HepG2 (cell line): ENCODE results near the gene CST4. TPM values are rescaled to one million over a fixed set of nuclear protein-coding genes. Genes with fewer than 3 reads are reported as not detected.

Experiments used
- ATAC-seq: fragments of 200-7000 bp; cut with Tn5 transposase; 3 replicates; pipeline ENCODE4 v1.9.1; 2020; ENCODE audit warnings: mild to moderate bottlenecking, moderate library complexity
- BruUV-seq: library from RNA; stranded (reverse); fragments of 400-500 nt; replicated peaks from 2 replicates; lab custom pipeline; 2021; lab: Mats Ljungman, UMichigan
- CTCF ChIA-PET: fragments of 300-600 bp; formaldehyde crosslinking; extraction: SDS; loops from one replicate; lab custom pipeline; 2021; ENCODE audit warnings: low total read pairs, inconsistent platforms, low intra/inter-chr PET ratio; lab: Yijun Ruan, JAX
- POLR2A ChIA-PET: fragments of 350-600 bp; sonication (Branson Sonifier 250); formaldehyde crosslinking; loops from one replicate; lab custom pipeline; 2020; ENCODE audit warnings: antibody characterized with exemption, inconsistent platforms; lab: Yijun Ruan, JAX
- DNase-seq: peaks from one replicate; pipeline ENCODE4 v3.0.0-alpha.2; 2015; ENCODE audit warnings: low spot score
- FAIRE-seq: peaks from 3 replicates; lab custom pipeline; 2011; peaks lifted over from hg19 to GRCh38; lab: Jason Lieb, UNC
- H2AFZ ChIP-seq: one replicate; pipeline ENCODE4 v1.6.1; 2011; ENCODE audit warnings: low read length, inconsistent platforms
- H3K27ac ChIP-seq: fragments of 300-600 bp; 3 replicates; pipeline ENCODE4 v1.8.0; 2011; ENCODE audit warnings: mixed run types, mild to moderate bottlenecking, mixed read lengths, low read length, inconsistent platforms; ENCODE audit not compliant: insufficient read depth; ENCODE audit errors: extremely low read length
- H3K27me3 ChIP-seq, 2 experiments: fragments of 200-600 bp in 1 of 2; 2 replicates in 1 of 2; 3 replicates in 1 of 2; pipeline versions ENCODE4 v1.6.0 to v1.8.0; 2011; ENCODE audit warnings: low read length in 2 of 2, mild to moderate bottlenecking in 2 of 2, moderate library complexity in 2 of 2, inconsistent platforms in 1 of 2; ENCODE audit not compliant: insufficient read depth in 2 of 2, control insufficient read depth in 1 of 2
- H3K36me3 ChIP-seq, 2 experiments: fragments of 200-600 bp in 1 of 2; replicated peaks in 1 of 2; 2 replicates in 1 of 2; 3 replicates in 1 of 2; pipeline versions ENCODE4 v1.5.1 to v1.8.0; 2011; ENCODE audit warnings: low read length in 2 of 2, inconsistent platforms in 1 of 2; ENCODE audit not compliant: insufficient read depth in 2 of 2, control insufficient read depth in 1 of 2
- H3K4me1 ChIP-seq: 2 replicates; pipeline ENCODE4 v1.5.1; 2012; ENCODE audit warnings: low read length, inconsistent platforms; ENCODE audit not compliant: insufficient read depth
- H3K4me2 ChIP-seq: 2 replicates; pipeline ENCODE4 v1.6.0; 2011; ENCODE audit warnings: low read depth, low read length, inconsistent platforms
- H3K4me3 ChIP-seq, 3 experiments: fragments of 200-600 bp in 1 of 3; sonication (generic), shearing (Covaris generic) in 1 of 3; replicated peaks in 1 of 3; 2 replicates each; pipeline ENCODE4 v1.5.1; 2011 to 2016; ENCODE audit warnings: low read length in 3 of 3, inconsistent platforms in 2 of 3, low read depth in 2 of 3, mild to moderate bottlenecking in 2 of 3, control low read depth in 1 of 3, mixed read lengths in 1 of 3; ENCODE audit not compliant: insufficient read depth in 1 of 3
- H3K79me2 ChIP-seq: one replicate; pipeline ENCODE4 v1.6.1; 2011; ENCODE audit warnings: low read length, inconsistent platforms; ENCODE audit not compliant: insufficient read depth
- H3K9ac ChIP-seq: 2 replicates; pipeline ENCODE4 v1.6.0; 2011; ENCODE audit warnings: mild to moderate bottlenecking, low read depth, low read length, inconsistent platforms; ENCODE audit not compliant: insufficient read depth
- H3K9me3 ChIP-seq: 2 replicates; pipeline ENCODE4 v1.5.1; 2012; ENCODE audit warnings: mild to moderate bottlenecking, low read length
- H4K20me1 ChIP-seq: 2 replicates; pipeline ENCODE4 v1.6.0; 2011; ENCODE audit warnings: inconsistent platforms, mild to moderate bottlenecking, low read length, moderate library complexity; ENCODE audit not compliant: insufficient read depth
- ASH2L ChIP-seq: fragments of 300-600, 200-600 bp; sonication (generic); IDR thresholded peaks from 2 replicates; pipeline ENCODE4 v1.7.0; 2017; ENCODE audit warnings: low read depth, mild to moderate bottlenecking, moderate library complexity, mixed read lengths, low read length; ENCODE audit not compliant: insufficient read length
- EP300 ChIP-seq, 3 experiments: sonication (generic) in 1 of 3; formaldehyde crosslinking in 1 of 3; IDR thresholded peaks; 2 replicates each; pipeline versions ENCODE4 v1.5.1 to v1.6.1; 2011 to 2020; ENCODE audit warnings: low read depth in 2 of 3, low read length in 2 of 3, borderline replicate concordance in 1 of 3, improper control_type of control experiment in 1 of 3, mild to moderate bottlenecking in 1 of 3, missing genetic modification reagents in 1 of 3, moderate library complexity in 1 of 3
- MAFF ChIP-seq: IDR thresholded peaks from 2 replicates; pipeline ENCODE4 v1.6.1; 2011; ENCODE audit warnings: low read depth, low read length, improper control_type of control experiment
- MAFK ChIP-seq, 2 experiments: IDR thresholded peaks in 1 of 2; conservative IDR thresholded peaks in 1 of 2; 2 replicates each; pipeline ENCODE4 v1.6.1; 2011; ENCODE audit warnings: improper control_type of control experiment in 2 of 2, low read length in 2 of 2
- NONO ChIP-seq, 2 experiments: fragments of 450-650 bp in 1 of 2; sonication (generic) in 1 of 2; formaldehyde crosslinking in 1 of 2; IDR thresholded peaks in 1 of 2; conservative IDR thresholded peaks in 1 of 2; 2 replicates each; pipeline versions ENCODE4 v1.6.1 to v1.8.0; 2017 to 2022; ENCODE audit warnings: mild to moderate bottlenecking in 1 of 2, missing genetic modification reagents in 1 of 2, moderate library complexity in 1 of 2
- STAG1 ChIP-seq: sonication (generic); formaldehyde crosslinking; IDR thresholded peaks from 2 replicates; pipeline ENCODE4 v1.4.0; 2020; ENCODE audit warnings: missing genetic modification reagents
- TBX3 ChIP-seq: fragments of 450-650 bp; IDR thresholded peaks from 2 replicates; pipeline ENCODE4 v1.6.1; 2017; ENCODE audit warnings: antibody characterized with exemption, mild to moderate bottlenecking, inconsistent platforms, borderline replicate concordance
- ZNF709 ChIP-seq: sonication (generic); formaldehyde crosslinking; IDR thresholded peaks from 2 replicates; pipeline ENCODE4 v1.5.0; 2020; ENCODE audit warnings: mild to moderate bottlenecking, missing genetic modification reagents
- WGBS: methylation state at CpG from one replicate; pipeline ENCODE4 v1.1.6; 2017; ENCODE audit warnings: low lambda C conversion rate; 5-methylcytosine and 5-hydroxymethylcytosine counted together
- in situ Hi-C: cut with HindIII; loops from 2 replicates; pipeline ENCODE4 v1.10.0; 2017; ENCODE audit warnings: low pct_unique_long_range_greater_than_20kb; ENCODE audit not compliant: extremely low pct_ligation_motif_present
- intact Hi-C: fragments of 100-400 bp; cut with micrococcal nuclease; formaldehyde crosslinking; loops from one replicate; pipeline ENCODE4 v1.10.0; 2022; ENCODE audit not compliant: unreplicated experiment
- polyA plus RNA-seq, 8 experiments: library from polyadenylated mRNA; depleted of rRNA in 3 of 8; stranded (reverse) in 7 of 8; unstranded in 1 of 8; fragments of >200 nt; fragmentation: Illumina TruSeq in 4 of 8; extraction: Trizol in 4 of 8; gene quantifications; 2 replicates each; pipeline versions ENCODE4 v1.2.1 to v1.2.3, GENCODE V29; 2011 to 2016; ENCODE audit warnings: low read depth in 4 of 8, missing spikeins in 1 of 8, mixed read lengths in 1 of 8; ENCODE audit not compliant: insufficient read depth in 1 of 8
- total RNA-seq, 5 experiments: library from RNA; depleted of rRNA; stranded (reverse); fragments of >200 nt; fragmentation: Illumina TruSeq; extraction: Trizol; gene quantifications; 2 replicates each; pipeline ENCODE4 v1.2.3, GENCODE V29; 2016; ENCODE audit warnings: low read depth in 1 of 5
- TF ChIP-seq, protein P1 (sequence below): sonication (generic); formaldehyde crosslinking; IDR thresholded peaks from 2 replicates; pipeline ENCODE4 v1.4.0; 2020; ENCODE audit warnings: missing genetic modification reagents

CST4 gene
- total and polyA plus RNA-seq, 2 of the 13 experiments (the other 11 are each of a cell fraction or from before 2014, with no cell fraction given) = not detected

DNA sequence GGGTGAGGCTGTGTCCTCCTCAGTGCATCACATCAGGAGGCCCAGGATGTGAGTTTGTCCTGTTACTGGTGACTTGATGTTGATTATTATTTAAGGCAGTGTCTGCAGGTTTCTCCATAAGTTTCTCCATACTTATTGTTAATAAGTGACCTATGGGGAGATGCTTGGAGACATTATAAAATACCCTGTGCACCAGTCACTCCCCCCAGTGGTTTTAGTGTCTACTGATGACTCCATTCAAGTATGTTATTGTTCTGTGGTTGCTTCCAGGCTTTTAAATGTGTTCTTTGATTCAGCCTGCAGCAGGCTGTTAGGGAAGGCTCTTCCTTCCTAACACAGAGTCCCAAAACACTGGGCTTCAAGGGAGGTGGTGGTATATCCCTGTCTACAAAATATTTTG is 36.5 kb downstream of the CST4 start:
- Histone ChIP-seq H4K20me1 (no peaks in the 10 kb centered on the region), H3K4me1 (peaks cover 72% of the 10 kb centered on the region), H2AFZ (no peak overlapping the region), H3K9ac (no peak overlapping the region), H3K36me3 (no peaks in the 10 kb centered on the region), H3K4me3 (no peak overlapping the region), H3K79me2 (no peaks in the 10 kb centered on the region), H3K27ac (no peak overlapping the region), H3K9me3 (no peaks in the 10 kb centered on the region), H3K27me3 (no peaks in the 10 kb centered on the region), H3K4me2 (no peak overlapping the region)
- no TSS peak for BruUV-seq
- no peak for FAIRE-seq
- intact Hi-C loops (no loop called here), in situ Hi-C loops (no loop called here)
- POLR2A ChIA-PET = interaction anchor here (1.2 to 1.9 kb wide), 3 partner anchors 12 to 24 kb away, joined by 3 to 11 read pairs (median 5); partner anchors contain the start of gene CST3
- CTCF ChIA-PET = no interaction called here
- no peak for ATAC-seq
- DNase-seq = no peak
- TF ChIP-seq ASH2L (no peak), EP300 (IDR thresholded peaks at IDR 0.05; ENCODE audit: low read depth in 2 of 2, low read length in 2 of 2) (peak in 1 of 2 experiments; percentile 10; a peak in 1 of 4 replicates), EP300 (CRISPR knock-in tag; IDR thresholded peaks at IDR 0.05; ENCODE audit: borderline replicate concordance) (no peak)
- TF ChIP-seq, all 625 proteins: peak for 1

DNA sequence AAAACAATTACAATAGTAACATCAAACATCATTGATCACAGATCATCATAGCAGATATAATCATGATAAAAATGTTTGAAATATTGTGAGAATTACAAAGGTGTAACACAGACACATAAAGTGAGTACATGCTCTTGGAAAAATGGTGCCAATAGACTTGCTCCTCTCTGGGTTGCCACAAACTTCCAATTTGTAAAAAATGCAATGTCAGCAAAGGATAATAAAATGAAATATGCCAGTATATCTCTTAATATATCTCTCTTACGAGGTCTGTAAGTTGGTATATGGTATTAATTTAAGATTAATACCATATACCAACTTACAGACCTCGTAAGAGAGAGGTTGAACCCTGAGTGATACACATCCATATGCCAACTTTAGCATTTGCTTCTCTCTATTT is 37.7 kb downstream of the CST4 start:
- BruUV-seq = no TSS peak
- Histone ChIP-seq H3K27me3 (no peaks in the 10 kb centered on the region), H3K27ac (no peak overlapping the region), H3K4me3 (no peak overlapping the region), H3K36me3 (no peaks in the 10 kb centered on the region), H3K9ac (no peak overlapping the region), H3K4me2 (no peak overlapping the region), H4K20me1 (no peaks in the 10 kb centered on the region)
- intact Hi-C loops = no loop called here
- in situ Hi-C loops = no loop called here
- 87% methylated on average over 2 of the region's 2 CpGs for WGBS
- no peak for DNase-seq
- no peak for FAIRE-seq
- POLR2A ChIA-PET = no interaction called here
- no peak for ATAC-seq
- TF ChIP-seq STAG1 (no peak), ZNF709 (CRISPR knock-in tag) (no peak), MAFK (conservative IDR thresholded peaks at IDR 0.05 in 1 of 2, IDR thresholded peaks at IDR 0.05 in 1 of 2; ENCODE audit: low read length in 2 of 2) (peak; percentile 97 to 98), MAFF (peak; percentile 97), NONO (IDR thresholded peaks at IDR 0.05) (no peak), NONO (CRISPR knock-in tag; conservative IDR thresholded peaks at IDR 0.05) (no peak), TBX3 (no peak)
- TF ChIP-seq, protein P1, sequence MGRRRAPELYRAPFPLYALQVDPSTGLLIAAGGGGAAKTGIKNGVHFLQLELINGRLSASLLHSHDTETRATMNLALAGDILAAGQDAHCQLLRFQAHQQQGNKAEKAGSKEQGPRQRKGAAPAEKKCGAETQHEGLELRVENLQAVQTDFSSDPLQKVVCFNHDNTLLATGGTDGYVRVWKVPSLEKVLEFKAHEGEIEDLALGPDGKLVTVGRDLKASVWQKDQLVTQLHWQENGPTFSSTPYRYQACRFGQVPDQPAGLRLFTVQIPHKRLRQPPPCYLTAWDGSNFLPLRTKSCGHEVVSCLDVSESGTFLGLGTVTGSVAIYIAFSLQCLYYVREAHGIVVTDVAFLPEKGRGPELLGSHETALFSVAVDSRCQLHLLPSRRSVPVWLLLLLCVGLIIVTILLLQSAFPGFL (CRISPR knock-in tag) = no peak
- TF ChIP-seq, all 625 proteins: peak for 2
- H2AFZ ChIP-seq = no peak overlapping the region
- no peaks in the 10 kb centered on the region for H3K9me3 ChIP-seq
- H3K79me2 ChIP-seq = no peaks in the 10 kb centered on the region
- peaks cover 67% of the 10 kb centered on the region for H3K4me1 ChIP-seq
- CTCF ChIA-PET = no interaction called here
